Naive thymus-derived CD4-positive, alpha-beta T cell (primary cell): ENCODE results near the gene DMXL1. TPM values are rescaled to one million over a fixed set of nuclear protein-coding genes. Genes with fewer than 3 reads are reported as not detected.
"Not testable (repeated sequence)": the region's sequence is repeated elsewhere in the genome, so short reads cannot be mapped to it uniquely, and the experiment has no call there.

Source experiments
- ATAC-seq: fragments of 150-1000 bp; cut with Tn5 transposase; 2 replicates; pipeline ENCODE4 v1.10.0; 2021; ENCODE audit warnings: mild to moderate bottlenecking, moderate library complexity
- CTCF ChIA-PET: fragments of 350-600 bp; sonication (Branson Sonifier 250); formaldehyde crosslinking; loops from one replicate; lab custom pipeline; 2021; ENCODE audit warnings: antibody characterized with exemption; lab: Charles Lee
- POLR2A ChIA-PET: fragments of 350-600 bp; sonication (Branson Sonifier 250); formaldehyde crosslinking; loops from one replicate; lab custom pipeline; 2021; ENCODE audit warnings: antibody characterized with exemption, inconsistent platforms; lab: Charles Lee
- DNase-seq, 9 donors: peaks; one replicate each; pipeline versions ENCODE4 v3.0.0 to v3.0.0-alpha.2; 2020 to 2022; ENCODE audit warnings: mixed read lengths in 1 of 9
- H3K27ac ChIP-seq: one replicate; pipeline ENCODE4 v1.7.0; 2013; ENCODE audit warnings: mild to moderate bottlenecking, low read depth, low read length, moderate library complexity
- H3K27me3 ChIP-seq, 2 donors: one replicate each; pipeline ENCODE4 v1.7.0; 2013; ENCODE audit warnings: low read length in 2 of 2, mild to moderate bottlenecking in 2 of 2, moderate library complexity in 2 of 2; ENCODE audit not compliant: control insufficient read depth in 2 of 2, insufficient read depth in 2 of 2
- H3K36me3 ChIP-seq, 3 experiments: 1 replicate in 2 of 3; 2 replicates in 1 of 3; pipeline ENCODE4 v1.7.0; 2013; ENCODE audit warnings: low read length in 3 of 3, mild to moderate bottlenecking in 3 of 3, moderate library complexity in 1 of 3; ENCODE audit not compliant: insufficient read depth in 3 of 3, control insufficient read depth in 2 of 3
- H3K4me1 ChIP-seq, 2 donors: one replicate each; pipeline ENCODE4 v1.7.0; 2013; ENCODE audit warnings: low read length in 2 of 2, mild to moderate bottlenecking in 2 of 2, moderate library complexity in 1 of 2; ENCODE audit not compliant: control insufficient read depth in 2 of 2, insufficient read depth in 2 of 2
- H3K4me3 ChIP-seq: 2 replicates; pipeline ENCODE4 v1.7.0; 2013; ENCODE audit warnings: mild to moderate bottlenecking, low read length
- H3K9me3 ChIP-seq, 3 experiments: 1 replicate in 2 of 3; 2 replicates in 1 of 3; pipeline ENCODE4 v1.7.0; 2013; ENCODE audit warnings: low read length in 3 of 3; ENCODE audit not compliant: control insufficient read depth in 2 of 3
- H3K27ac Mint-ChIP-seq, 9 donors: one replicate each; pipeline ENCODE4 v1.8.0; 2020 to 2022; ENCODE audit warnings: mixed read lengths in 9 of 9, mild to moderate bottlenecking in 8 of 9, moderate library complexity in 5 of 9, inconsistent platforms in 2 of 9
- H3K27me3 Mint-ChIP-seq, 5 donors: one replicate each; pipeline ENCODE4 v1.8.0; 2021 to 2022; ENCODE audit warnings: mixed read lengths in 5 of 5, mild to moderate bottlenecking in 1 of 5
- H3K36me3 Mint-ChIP-seq, 5 donors: one replicate each; pipeline ENCODE4 v1.8.0; 2020 to 2022; ENCODE audit warnings: mixed read lengths in 5 of 5, mild to moderate bottlenecking in 3 of 5, inconsistent platforms in 1 of 5
- H3K4me1 Mint-ChIP-seq, 7 donors: one replicate each; pipeline ENCODE4 v1.8.0; 2020 to 2022; ENCODE audit warnings: mixed read lengths in 7 of 7, mild to moderate bottlenecking in 3 of 7, inconsistent platforms in 1 of 7
- H3K4me3 Mint-ChIP-seq, 10 donors: one replicate each; pipeline ENCODE4 v1.8.0; 2020 to 2022; ENCODE audit warnings: mild to moderate bottlenecking in 10 of 10, mixed read lengths in 10 of 10, moderate library complexity in 6 of 10, inconsistent platforms in 2 of 10
- H3K9me3 Mint-ChIP-seq, 11 donors: one replicate each; pipeline ENCODE4 v1.8.0; 2020 to 2022; ENCODE audit warnings: mixed read lengths in 11 of 11, mild to moderate bottlenecking in 4 of 11, inconsistent platforms in 1 of 11, moderate library complexity in 1 of 11
- intact Hi-C, 2 donors: fragments of 100-400 bp; cut with micrococcal nuclease; formaldehyde crosslinking; loops; one replicate each; pipeline ENCODE4 v1.15.1; 2023
- polyA plus RNA-seq, 2 donors: library from polyadenylated mRNA; unstranded; fragments of 300-500 nt; fragmentation: Illumina TruSeq; gene quantifications; one replicate each; pipeline ENCODE4 v1.2.3, GENCODE V29; 2021
- total RNA-seq, 6 experiments: library from RNA in 5 of 6; stranded (reverse) in 5 of 6; gene quantifications; 1 replicate in 5 of 6; 2 replicates in 1 of 6; pipeline ENCODE4 v1.2.3 and lab custom pipeline; 2021 to 2026

Gene DMXL1
- total and polyA plus RNA-seq, 7 experiments from 2014 or later: 16.5 to 40.8 (median 32.0) TPM

DNA sequence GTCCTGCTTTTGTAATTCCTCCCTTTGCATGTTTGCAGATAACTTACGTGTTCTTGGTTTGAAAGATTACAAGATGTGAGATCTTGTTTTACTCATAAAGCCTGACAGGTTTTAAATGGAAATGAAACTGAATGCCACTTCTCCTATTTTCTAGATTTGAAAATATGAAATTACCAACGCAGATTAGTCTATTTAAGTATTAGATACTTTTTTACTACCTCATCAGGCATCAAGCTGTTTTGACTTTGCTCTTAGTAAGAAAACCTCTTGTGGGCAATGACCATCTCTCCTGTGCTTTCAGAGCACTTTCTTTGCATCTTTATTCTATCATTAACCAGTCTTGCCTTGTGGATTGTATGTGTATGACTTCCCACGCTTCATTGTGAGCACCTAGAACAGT is 3.5 kb downstream of the DMXL1 start:
- peaks cover 24 to 29% of the 10 kb centered on the region in 2 donors for H3K4me1 ChIP-seq
- CTCF ChIA-PET: interaction anchor here (0.7 kb wide), 1 partner anchor 53 kb away, joined by 3 read pairs; no protein-coding TSS in a partner anchor

DNA sequence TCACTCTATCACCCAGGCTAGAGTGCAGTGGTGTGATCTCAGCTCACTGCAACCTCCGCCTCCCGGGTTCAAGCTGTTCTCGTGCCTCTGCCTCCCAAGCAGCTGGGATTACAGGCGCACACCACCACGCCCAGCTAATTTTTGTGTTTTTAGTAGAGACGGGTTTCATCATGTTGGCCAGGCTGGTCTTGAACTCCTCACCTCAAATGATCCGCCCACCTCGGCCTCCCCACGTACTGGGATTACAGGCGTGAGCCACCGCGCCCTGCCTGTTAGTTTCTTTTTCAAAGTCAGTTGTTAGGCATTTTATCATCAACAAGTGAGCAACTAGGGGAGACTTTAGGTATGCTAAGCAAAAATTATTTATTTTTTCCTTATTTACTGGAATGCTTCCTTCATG is 4.4 kb downstream of the DMXL1 start:
- H3K9me3 Mint-ChIP-seq, DNase-seq, H3K27me3 ChIP-seq, H3K27ac ChIP-seq, H3K27ac Mint-ChIP-seq, H3K27me3 Mint-ChIP-seq, H3K4me3 Mint-ChIP-seq, H3K4me3 ChIP-seq, H3K9me3 ChIP-seq, ATAC-seq, H3K36me3 ChIP-seq, intact Hi-C loops: not testable (repeated sequence)
- Mint-ChIP-seq H3K4me1 (peaks cover 36 to 78% (median 60%) of the 10 kb centered on the region in 7 donors), H3K36me3 (peaks cover 0 to 12% (median 6%) of the 10 kb centered on the region in 5 donors)
- ChIA-PET CTCF (interaction anchor here (0.6 to 0.7 kb wide), 3 partner anchors 54 to 285 kb away, joined by 3 to 5 read pairs (median 4); no protein-coding TSS in a partner anchor), POLR2A (interaction anchor here (0.6 kb wide), 1 partner anchor 330 kb away, joined by 3 read pairs; no protein-coding TSS in a partner anchor)
- peaks cover 21 to 24% of the 10 kb centered on the region in 2 donors for H3K4me1 ChIP-seq

More for the DNA sequence above, 3.5 kb downstream of the DMXL1 start:
- DNase-seq: no peak
- Mint-ChIP-seq H3K4me1 (peaks cover 33 to 70% (median 54%) of the 10 kb centered on the region in 7 donors), H3K36me3 (peaks cover 0 to 12% (median 6%) of the 10 kb centered on the region in 5 donors), H3K27ac (peak overlapping the region in 2 of 9 donors; percentile 10 to 57), H3K9me3 (peaks cover 0 to 4% (median 0%) of the 10 kb centered on the region in 11 donors), H3K4me3 (peak overlapping the region in 9 of 10 donors; percentile 14 to 99 (median 34)), H3K27me3 (peaks cover 0 to 2% (median 0%) of the 10 kb centered on the region in 5 donors)
- H3K27ac ChIP-seq: no peak overlapping the region
- H3K4me3 ChIP-seq: no peak overlapping the region
- H3K27me3 ChIP-seq: no peaks in the 10 kb centered on the region
- H3K9me3 ChIP-seq: no peaks in the 10 kb centered on the region
- POLR2A ChIA-PET: no interaction called here
- intact Hi-C loops: loop anchor here in 1 of 2 donors (5.0 kb wide), 2 partner anchors 283 to 323 kb away; partner anchors contain the start of gene TNFAIP8
- H3K36me3 ChIP-seq: no peaks in the 10 kb centered on the region
- no peak for ATAC-seq

DNA sequence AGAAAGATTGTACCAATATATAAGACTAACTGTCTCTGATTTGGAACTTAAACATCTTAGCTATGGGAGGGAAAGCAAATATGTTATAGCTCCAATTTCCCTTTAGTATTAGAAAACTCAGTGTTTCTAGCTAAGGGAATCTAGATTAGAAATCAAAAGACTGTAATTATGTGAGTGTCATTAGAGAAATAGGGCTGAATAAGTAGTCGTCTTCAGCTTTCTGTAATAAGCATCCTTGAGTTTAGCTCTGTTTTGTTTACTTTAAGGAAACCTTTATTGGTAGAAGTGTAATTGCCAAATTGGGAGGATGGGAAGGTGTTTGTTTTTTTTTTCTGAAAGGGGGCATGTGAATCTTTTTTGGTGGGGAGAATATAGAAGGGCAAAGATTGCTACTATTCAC is 5.2 kb downstream of the DMXL1 start:
- Mint-ChIP-seq H3K4me3 (peak overlapping the region in 5 of 10 donors; percentile 18 to 64 (median 42)), H3K4me1 (peaks cover 36 to 79% (median 60%) of the 10 kb centered on the region in 7 donors), H3K9me3 (no peaks in the 10 kb centered on the region), H3K36me3 (peaks cover 0 to 12% (median 6%) of the 10 kb centered on the region in 5 donors), H3K27me3 (no peaks in the 10 kb centered on the region), H3K27ac (peak overlapping the region in 3 of 9 donors; percentile 1 to 30 (median 9))
- H3K27me3 ChIP-seq: no peaks in the 10 kb centered on the region
- H3K4me3 ChIP-seq: no peak overlapping the region
- no peaks in the 10 kb centered on the region for H3K9me3 ChIP-seq
- no peak overlapping the region for H3K27ac ChIP-seq
- peaks cover 20 to 24% of the 10 kb centered on the region in 2 donors for H3K4me1 ChIP-seq
- ChIA-PET POLR2A (no interaction called here), CTCF (interaction anchor here (0.7 kb wide), 1 partner anchor 284 kb away, joined by 4 read pairs; no protein-coding TSS in a partner anchor)
- H3K36me3 ChIP-seq: no peaks in the 10 kb centered on the region
- ATAC-seq (no peak), DNase-seq (no peak)
- intact Hi-C loops: no loop called here

DNA sequence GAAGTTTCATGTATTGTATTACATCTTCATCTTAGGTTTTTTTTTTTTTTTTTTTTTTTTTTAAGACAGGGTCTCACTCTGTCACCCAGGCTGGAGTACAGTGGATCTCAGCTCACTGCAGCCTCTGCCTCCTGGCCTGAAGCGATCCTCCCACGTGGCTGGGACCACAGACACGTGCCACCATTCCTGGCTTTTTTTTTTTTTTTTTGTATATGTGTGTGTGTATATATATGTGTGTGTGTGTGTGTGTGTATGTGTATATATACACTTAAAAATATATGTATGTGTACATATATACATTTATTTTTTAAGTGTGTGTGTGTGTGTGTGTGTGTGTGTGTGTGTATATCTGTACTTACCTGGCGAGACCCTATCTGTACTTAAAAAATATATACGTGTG is 6.6 kb downstream of the DMXL1 start:
- intact Hi-C loops: no loop called here
- CTCF ChIA-PET: no interaction called here
- H3K4me1 Mint-ChIP-seq: peaks cover 31 to 76% (median 56%) of the 10 kb centered on the region in 7 donors

DNA sequence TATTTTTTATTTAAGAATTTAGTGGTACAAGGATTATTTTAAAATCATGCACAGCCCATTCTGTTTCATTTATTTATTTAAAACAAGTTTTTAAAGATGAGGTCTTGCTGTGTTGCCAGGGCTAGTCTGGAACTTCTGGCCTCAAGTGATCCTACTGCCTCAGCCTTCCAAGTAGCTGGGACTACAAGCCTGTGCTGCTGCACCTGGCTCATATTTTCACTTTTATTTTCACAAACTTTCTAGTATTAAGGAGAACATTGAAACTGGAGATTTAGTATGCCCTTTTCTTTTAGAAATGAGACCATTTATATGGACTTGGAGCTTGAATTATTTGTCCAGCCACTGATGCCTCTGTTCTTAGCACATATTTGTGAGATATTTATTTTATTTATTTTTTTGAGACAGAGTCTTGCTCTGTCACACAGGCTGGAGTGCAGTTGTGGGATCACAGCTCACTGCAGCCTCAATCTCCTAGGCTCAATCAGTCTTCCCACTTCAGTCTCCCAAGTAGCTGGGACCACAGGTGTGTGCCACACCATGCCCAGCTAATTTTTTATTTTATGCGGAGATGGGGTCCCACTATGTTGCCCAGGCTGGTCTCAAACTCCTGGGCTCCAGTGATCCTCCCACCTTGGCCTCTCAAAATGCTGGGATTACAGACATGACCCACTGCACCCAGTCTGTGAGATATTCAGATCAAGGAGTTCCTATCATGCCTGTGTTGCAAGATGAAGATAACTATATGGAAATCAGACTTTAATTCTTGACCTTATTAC is 7.4 kb downstream of the DMXL1 start:
- no peak overlapping the region for H3K4me3 ChIP-seq
- no peaks in the 10 kb centered on the region for H3K9me3 ChIP-seq
- H3K36me3 ChIP-seq: no peaks in the 10 kb centered on the region
- no peak for DNase-seq
- ATAC-seq: no peak
- intact Hi-C loops: no loop called here
- Mint-ChIP-seq H3K4me3 (no peak overlapping the region), H3K4me1 (peaks cover 23 to 68% (median 47%) of the 10 kb centered on the region in 7 donors), H3K27me3 (no peaks in the 10 kb centered on the region), H3K36me3 (peaks cover 0 to 20% (median 15%) of the 10 kb centered on the region in 5 donors), H3K27ac (peak overlapping the region in 1 of 9 donors; percentile 63), H3K9me3 (no peaks in the 10 kb centered on the region)
- H3K27me3 ChIP-seq: no peaks in the 10 kb centered on the region
- ChIA-PET CTCF (interaction anchor here (1.0 kb wide), 1 partner anchor 334 kb away, joined by 5 read pairs; no protein-coding TSS in a partner anchor), POLR2A (interaction anchor here (1.3 kb wide), 1 partner anchor 7 kb away, joined by 6 read pairs; the partner anchor contains the start of gene DMXL1)
- peaks cover 9 to 11% of the 10 kb centered on the region in 2 donors for H3K4me1 ChIP-seq
- H3K27ac ChIP-seq: no peak overlapping the region

More for the DNA sequence above, 6.6 kb downstream of the DMXL1 start:
- Histone ChIP-seq H3K27ac (no peak overlapping the region), H3K36me3 (no peaks in the 10 kb centered on the region), H3K4me1 (peaks cover 15 to 19% of the 10 kb centered on the region in 2 donors), H3K9me3 (no peaks in the 10 kb centered on the region), H3K4me3 (no peak overlapping the region), H3K27me3 (no peaks in the 10 kb centered on the region)
- H3K9me3 Mint-ChIP-seq: no peaks in the 10 kb centered on the region
- ATAC-seq: no peak
- H3K27me3 Mint-ChIP-seq: no peaks in the 10 kb centered on the region
- no peak overlapping the region for H3K4me3 Mint-ChIP-seq
- H3K27ac Mint-ChIP-seq: no peak overlapping the region
- POLR2A ChIA-PET: no interaction called here
- DNase-seq: no peak
- peaks cover 0 to 17% (median 10%) of the 10 kb centered on the region in 5 donors for H3K36me3 Mint-ChIP-seq

DNA sequence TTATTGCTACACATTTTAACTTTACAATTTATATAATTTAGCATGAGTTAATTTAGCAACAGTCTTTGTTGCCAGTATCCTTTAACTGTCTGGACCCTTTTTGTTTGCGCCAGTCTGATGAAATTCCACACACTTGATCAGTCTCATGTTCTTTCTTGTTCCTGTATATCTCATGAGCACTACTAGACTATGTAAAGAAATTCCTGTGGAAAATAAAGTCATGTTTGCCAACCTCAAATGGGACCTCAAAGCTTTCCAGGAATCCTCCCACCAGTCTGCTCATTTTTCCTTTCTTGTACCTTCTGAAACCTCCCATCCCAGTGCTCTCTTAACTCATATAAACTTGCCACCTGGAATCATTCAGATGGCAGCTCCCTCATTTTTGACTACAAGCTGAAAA is 8.0 kb downstream of the DMXL1 start:
- H3K9me3 Mint-ChIP-seq: no peaks in the 10 kb centered on the region
- peaks cover 9% of the 10 kb centered on the region in 2 donors for H3K4me1 ChIP-seq
- no peak overlapping the region for H3K27ac ChIP-seq
- intact Hi-C loops: loop anchor here (1.0 kb wide), 2 partner anchors 8 to 9 kb away; partner anchors contain the start of gene DMXL1 (in 1 of the 2)
- H3K9me3 ChIP-seq: no peaks in the 10 kb centered on the region
- CTCF ChIA-PET: interaction anchor here (1.0 kb wide), 1 partner anchor 333 kb away, joined by 5 read pairs; no protein-coding TSS in a partner anchor
- no peaks in the 10 kb centered on the region for H3K36me3 ChIP-seq
- H3K4me3 ChIP-seq: no peak overlapping the region
- ATAC-seq (no peak), DNase-seq (no peak)
- peaks cover 0 to 21% (median 15%) of the 10 kb centered on the region in 5 donors for H3K36me3 Mint-ChIP-seq
- H3K27me3 Mint-ChIP-seq: no peaks in the 10 kb centered on the region
- H3K4me1 Mint-ChIP-seq: peaks cover 22 to 62% (median 44%) of the 10 kb centered on the region in 7 donors
- H3K27ac Mint-ChIP-seq: peak overlapping the region in 3 of 9 donors; percentile 34 to 63 (median 41)
- POLR2A ChIA-PET: interaction anchor here (1.3 kb wide), 1 partner anchor 8 kb away, joined by 6 read pairs; the partner anchor contains the start of gene DMXL1
- H3K4me3 Mint-ChIP-seq: peak overlapping the region in 6 of 10 donors; percentile 2 to 35 (median 14)
- no peaks in the 10 kb centered on the region for H3K27me3 ChIP-seq
